Breast epithelium (tissue), 4 donors: Measurements from ENCODE around the gene EEF1AKMT1. TPM values are rescaled to one million over a fixed set of nuclear protein-coding genes. Genes with fewer than 3 reads are reported as not detected.

Experiments used
- DNase-seq, 2 donors: peaks; one replicate each; pipeline ENCODE4 v3.0.0-alpha.2; 2019; ENCODE audit warnings: low spot score in 2 of 2
- H3K27ac ChIP-seq, 2 donors: fragments of 200-600 bp; sonication (generic) in 1 of 2; one replicate each; pipeline ENCODE4 v1.5.1; 2016 to 2019; ENCODE audit warnings: mild to moderate bottlenecking in 1 of 2
- H3K27me3 ChIP-seq, 2 donors: fragments of 200-600 bp; sonication (generic) in 1 of 2; one replicate each; pipeline versions ENCODE4 v1.5.1 to v1.6.0; 2017 to 2019; ENCODE audit warnings: control low read depth in 1 of 2, mild to moderate bottlenecking in 1 of 2
- H3K36me3 ChIP-seq: fragments of 200-600 bp; one replicate; pipeline ENCODE4 v1.5.1; 2019
- H3K4me1 ChIP-seq, 2 donors: fragments of 200-600 bp; sonication (generic); one replicate each; pipeline ENCODE4 v1.5.1; 2016 to 2019; ENCODE audit warnings: control low read depth in 1 of 2
- H3K4me3 ChIP-seq, 3 donors: fragments of 200-600 bp; sonication (generic); 1 replicate in 2 of 3; 2 replicates in 1 of 3; pipeline ENCODE4 v1.5.1; 2016 to 2019; ENCODE audit warnings: mild to moderate bottlenecking in 3 of 3, moderate library complexity in 2 of 3
- H3K9me3 ChIP-seq, 2 donors: fragments of 200-600 bp; sonication (generic) in 1 of 2; one replicate each; pipeline ENCODE4 v1.5.1; 2016 to 2019; ENCODE audit warnings: control low read depth in 1 of 2
- CTCF ChIP-seq, 3 donors: fragments of 450-650 bp; IDR thresholded peaks; one replicate each; pipeline ENCODE4 v1.5.1; 2016 to 2017; ENCODE audit warnings: antibody characterized with exemption in 3 of 3, mild to moderate bottlenecking in 3 of 3, moderate library complexity in 3 of 3
- POLR2A ChIP-seq: fragments of 450-650 bp; IDR thresholded peaks from one replicate; pipeline ENCODE4 v1.6.1; 2016; ENCODE audit warnings: antibody characterized with exemption, mild to moderate bottlenecking, moderate library complexity
- POLR2AphosphoS5 ChIP-seq, 3 donors: sonication (generic); formaldehyde crosslinking; IDR thresholded peaks; one replicate each; pipeline ENCODE4 v1.6.1; 2017; ENCODE audit warnings: antibody characterized with exemption in 3 of 3
- intact Hi-C: fragments of 100-400 bp; cut with DNase I; formaldehyde crosslinking; loops from one replicate; pipeline ENCODE4 v1.15.1; 2023; ENCODE audit warnings: low total_unique reads
- total RNA-seq, 3 donors: library from RNA; depleted of rRNA; stranded (reverse); fragments of >200 nt; gene quantifications; one replicate each; pipeline ENCODE4 v1.1.0, GENCODE V29; 2016

Gene EEF1AKMT1
- total RNA-seq, 3 donors from 2014 or later, result 9.0 to 16.1 (median 13.5) TPM

DNA sequence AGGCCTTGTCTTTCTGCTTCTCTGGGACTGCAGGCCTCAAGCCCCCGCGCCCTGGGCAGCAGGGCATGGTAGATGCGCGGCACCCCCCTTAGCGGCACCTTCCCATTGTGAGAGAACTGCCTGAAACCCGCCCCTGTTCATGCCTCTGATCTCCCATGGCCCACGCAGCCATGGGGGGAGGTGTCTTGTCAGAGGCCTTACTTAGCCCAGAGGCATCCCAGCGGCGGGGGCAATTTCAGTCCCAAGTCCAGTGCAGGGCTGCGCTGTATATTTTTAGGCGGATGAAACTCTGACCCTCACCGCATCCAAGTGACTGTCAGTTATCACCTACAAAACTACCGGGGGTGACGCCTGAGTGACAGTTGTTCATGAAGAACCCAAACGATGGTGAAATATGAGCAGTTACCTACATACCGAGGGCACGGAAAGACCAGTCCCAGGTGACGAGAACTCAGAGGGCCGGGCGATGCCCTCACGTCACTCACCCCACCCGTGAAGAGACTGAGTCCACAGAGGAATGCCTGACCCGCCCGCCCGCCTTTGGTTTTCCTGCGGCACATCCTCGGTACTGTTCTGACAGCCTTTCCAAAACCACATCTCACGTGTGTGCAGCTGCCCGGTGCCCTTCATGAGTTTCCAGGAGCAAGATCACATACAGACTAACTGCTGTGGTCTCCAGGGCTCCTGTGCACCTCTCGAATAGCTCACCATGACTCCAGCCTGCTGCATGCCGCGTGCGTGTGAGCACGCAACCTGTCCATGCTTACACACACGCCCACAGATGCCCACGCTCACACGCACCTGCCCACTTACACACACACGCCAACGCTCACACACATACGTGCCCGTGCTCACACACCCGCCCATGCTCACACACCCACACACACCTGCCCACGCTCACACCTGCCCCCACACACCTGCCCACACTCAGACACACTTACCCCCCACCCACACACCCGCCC lies 55.9 kb downstream of the EEF1AKMT1 start:
- TF ChIP-seq POLR2AphosphoS5 (IDR thresholded peaks at IDR 0.05) (no peak), CTCF (IDR thresholded peaks at IDR 0.05) (no peak), POLR2A (no peak)
- H3K9me3 ChIP-seq, result no peaks in the 10 kb centered on the region
- H3K36me3 ChIP-seq, result no peaks in the 10 kb centered on the region
- intact Hi-C loops, result loop anchor here (10.0 kb wide), 1 partner anchor 127 kb away; no protein-coding TSS in a partner anchor
- H3K4me1 ChIP-seq, result peaks cover 0 to 3% of the 10 kb centered on the region in 2 donors
- H3K27ac ChIP-seq, result no peak overlapping the region
- peaks cover 6 to 13% of the 10 kb centered on the region in 2 donors for H3K27me3 ChIP-seq
- no peak overlapping the region for H3K4me3 ChIP-seq
- no peak for DNase-seq

- Histone ChIP-seq H3K27ac (no peak overlapping the region), H3K27me3 (peaks cover 6 to 13% of the 10 kb centered on the region in 2 donors), H3K4me1 (peaks cover 0 to 3% of the 10 kb centered on the region in 2 donors), H3K36me3 (no peaks in the 10 kb centered on the region), H3K9me3 (no peaks in the 10 kb centered on the region), H3K4me3 (no peak overlapping the region)
- no peak for DNase-seq
- TF ChIP-seq CTCF (IDR thresholded peaks at IDR 0.05) (no peak), POLR2AphosphoS5 (IDR thresholded peaks at IDR 0.05) (no peak), POLR2A (no peak)
- intact Hi-C loops, result loop anchor here (10.0 kb wide), 1 partner anchor 128 kb away; no protein-coding TSS in a partner anchor
Measured at GRCh38 chr13:20716951-20717350, 56.8 kb downstream of the EEF1AKMT1 start.

DNA sequence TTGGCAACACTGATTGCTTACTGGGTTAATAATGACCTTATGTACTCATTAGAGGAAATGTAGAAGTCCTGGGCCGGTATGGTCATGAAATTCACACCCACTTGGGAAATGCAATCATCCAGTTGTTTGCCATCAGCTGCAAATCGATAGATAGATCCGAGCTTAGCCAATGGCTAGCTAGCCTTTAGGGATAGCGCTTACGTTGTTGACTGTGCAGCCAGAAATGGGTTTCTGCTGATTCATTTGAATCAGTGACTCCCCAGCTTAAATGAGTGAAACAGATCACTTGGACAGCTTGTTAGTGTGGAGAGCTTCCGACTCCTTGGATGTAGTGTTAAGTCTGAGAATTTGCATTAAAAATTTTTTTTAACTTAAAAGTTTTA lies 58.4 kb downstream of the EEF1AKMT1 start:
- Histone ChIP-seq H3K4me3 (no peak overlapping the region), H3K9me3 (no peaks in the 10 kb centered on the region), H3K36me3 (no peaks in the 10 kb centered on the region), H3K27me3 (peaks cover 0 to 5% of the 10 kb centered on the region in 2 donors), H3K27ac (peak overlapping the region in 1 of 2 donors; percentile 76), H3K4me1 (no peaks in the 10 kb centered on the region)
- DNase-seq, result no peak
- no peak for TF ChIP-seq POLR2A
- no peak for TF ChIP-seq POLR2AphosphoS5 (IDR thresholded peaks at IDR 0.05)
- no peak for TF ChIP-seq CTCF (IDR thresholded peaks at IDR 0.05)
- intact Hi-C loops, result loop anchor here (10.0 kb wide), 1 partner anchor 129 kb away; no protein-coding TSS in a partner anchor

DNA sequence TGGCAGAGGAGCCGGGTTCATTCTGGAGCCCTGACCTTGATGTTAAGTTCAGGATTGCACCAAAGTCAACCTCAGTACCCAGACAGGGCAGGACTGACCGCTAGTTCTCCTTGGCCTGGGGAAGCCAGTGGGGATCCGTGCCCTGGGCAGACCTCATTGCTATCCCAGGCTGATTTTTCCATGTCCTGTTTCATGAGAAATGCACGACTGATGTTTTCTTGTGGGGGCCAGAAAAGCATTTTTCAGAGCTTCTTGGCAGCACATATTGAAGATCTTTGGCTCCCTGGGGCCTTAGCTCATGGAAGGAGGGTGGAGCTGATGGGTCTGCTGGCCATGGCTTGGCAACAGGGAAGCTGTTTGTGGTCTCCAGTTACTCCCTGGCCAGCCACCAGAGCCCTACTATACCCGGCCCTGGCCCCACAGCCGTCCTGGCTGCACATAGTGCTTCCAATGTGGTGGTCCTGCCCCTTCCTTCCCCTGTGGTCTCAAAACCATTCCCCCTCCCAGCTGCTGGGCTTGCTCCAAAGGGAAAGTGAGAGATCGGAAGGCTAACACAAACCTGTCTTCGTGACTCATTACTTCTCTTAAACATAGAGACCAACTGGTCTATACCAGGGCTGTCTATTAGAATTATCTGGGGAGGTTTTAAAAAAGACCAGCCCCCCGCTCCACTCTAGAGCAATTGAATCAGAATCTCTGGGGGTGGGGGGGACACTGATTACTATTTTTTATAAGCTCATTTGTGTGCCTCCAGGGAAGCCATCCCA lies 59.0 kb downstream of the EEF1AKMT1 start:
- intact Hi-C loops, result loop anchor here (10.0 kb wide), 1 partner anchor 130 kb away; no protein-coding TSS in a partner anchor
- Histone ChIP-seq H3K4me1 (no peaks in the 10 kb centered on the region), H3K4me3 (peak overlapping the region in 1 of 3 donors; percentile 46), H3K27me3 (peaks cover 0 to 3% of the 10 kb centered on the region in 2 donors), H3K9me3 (no peaks in the 10 kb centered on the region), H3K36me3 (no peaks in the 10 kb centered on the region), H3K27ac (peak overlapping the region; percentile 58 to 76)
- no peak for TF ChIP-seq CTCF (IDR thresholded peaks at IDR 0.05)
- peak in 1 of 3 donors; percentile 26 for TF ChIP-seq POLR2AphosphoS5 (IDR thresholded peaks at IDR 0.05)
- TF ChIP-seq POLR2A, result no peak
- DNase-seq, result no peak
